GM21526 (cell line): ENCODE measurements around the gene OS9.

Source experiments
- ATAC-seq: cut with Tn5 transposase; IDR thresholded peaks from one replicate; pipeline ENCODE4 v1.9.1; 2021; ENCODE audit warnings: moderate library complexity; ENCODE audit not compliant: unreplicated experiment, low FRiP score

Gene OS9

DNA sequence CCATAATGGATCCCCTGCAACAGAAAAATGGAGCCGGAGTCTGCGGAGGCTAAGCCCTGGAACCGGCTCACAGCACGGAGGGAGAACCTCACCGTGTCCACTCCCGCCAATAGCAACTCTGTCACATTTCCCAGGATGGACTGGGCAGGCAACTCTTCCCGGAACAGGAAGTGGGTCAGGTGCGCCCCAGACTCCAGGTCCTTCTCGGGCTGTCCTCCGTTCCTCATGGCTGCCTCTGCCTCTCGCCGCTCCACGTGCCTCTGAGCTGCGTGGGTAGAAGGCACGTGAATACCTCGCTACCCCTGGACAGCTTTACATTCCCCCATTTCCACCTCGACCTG is 70.7 kb downstream of the OS9 start:
- peak; percentile 3 for ATAC-seq

DNA sequence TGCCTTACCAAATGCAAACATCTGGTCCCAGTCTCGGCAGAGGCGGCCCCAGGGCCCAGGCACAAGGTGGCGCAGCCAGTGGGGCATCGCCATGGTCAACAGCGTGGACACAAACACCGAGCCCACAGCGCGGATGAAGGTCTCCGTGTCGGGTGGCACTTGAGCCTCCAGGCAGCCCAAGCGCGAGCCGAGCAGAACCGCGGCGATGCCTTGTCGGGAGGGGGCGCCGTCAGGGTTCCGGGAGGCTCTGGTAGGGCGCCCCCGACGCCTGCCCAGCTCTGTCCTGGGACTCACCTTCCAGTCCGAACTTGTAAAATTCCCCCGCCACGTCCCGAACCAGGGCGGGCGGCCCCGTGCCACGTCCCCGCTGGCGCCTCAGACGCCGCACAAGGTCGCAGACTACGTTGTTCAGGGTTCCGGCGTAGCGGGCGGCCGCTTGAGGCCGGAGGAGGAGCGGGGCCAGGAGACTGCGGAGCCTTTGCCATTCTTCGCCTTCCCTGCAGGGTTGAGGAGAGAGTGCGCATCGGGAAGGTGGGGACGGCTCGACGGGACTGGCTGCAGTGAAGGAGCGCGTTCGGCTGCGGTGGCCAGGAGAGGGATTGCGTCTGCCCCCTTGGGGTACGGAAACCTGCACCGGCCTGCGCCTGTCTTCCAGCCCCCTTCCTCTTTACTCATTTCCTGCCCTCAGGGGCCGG is 71.2 kb downstream of the OS9 start:
- peak; percentile 45 for ATAC-seq

DNA sequence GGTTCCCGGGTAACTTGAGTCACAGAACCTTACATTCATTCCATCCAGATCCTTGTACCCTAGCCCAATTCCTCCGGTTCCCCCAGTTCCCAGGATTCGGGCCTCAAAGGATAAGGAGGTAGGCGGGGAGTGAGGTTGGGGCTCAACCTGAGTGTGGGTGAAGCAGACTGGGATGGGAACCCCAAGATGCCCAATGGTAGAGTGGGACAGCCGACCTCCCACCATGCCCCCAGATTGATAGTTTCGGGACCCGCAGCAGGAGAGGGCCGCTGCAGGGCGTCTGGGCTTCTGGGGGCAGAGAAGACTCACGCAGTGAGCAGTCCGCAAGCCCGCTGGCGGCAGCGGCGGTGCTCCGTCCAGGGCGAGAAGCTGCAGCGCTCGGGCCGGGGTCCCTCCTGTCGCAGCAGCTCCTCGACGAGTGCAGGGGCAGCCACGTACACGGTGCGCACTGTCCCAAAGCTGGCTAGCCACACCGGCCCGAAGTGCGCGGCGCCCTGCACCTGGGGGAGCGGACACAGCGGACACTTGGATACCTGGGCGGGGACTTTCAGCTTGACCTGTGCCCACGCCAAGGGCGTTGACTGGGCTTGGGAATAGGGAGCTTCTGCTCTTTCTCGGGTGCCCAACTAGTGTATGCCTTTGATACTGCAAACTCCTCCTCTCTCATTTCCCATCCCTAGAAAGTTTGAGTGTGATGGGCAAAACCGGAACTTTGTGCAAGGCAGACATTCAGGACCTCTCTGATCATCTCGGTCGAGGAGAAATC is 71.9 kb downstream of the OS9 start:
- ATAC-seq: no peak

DNA sequence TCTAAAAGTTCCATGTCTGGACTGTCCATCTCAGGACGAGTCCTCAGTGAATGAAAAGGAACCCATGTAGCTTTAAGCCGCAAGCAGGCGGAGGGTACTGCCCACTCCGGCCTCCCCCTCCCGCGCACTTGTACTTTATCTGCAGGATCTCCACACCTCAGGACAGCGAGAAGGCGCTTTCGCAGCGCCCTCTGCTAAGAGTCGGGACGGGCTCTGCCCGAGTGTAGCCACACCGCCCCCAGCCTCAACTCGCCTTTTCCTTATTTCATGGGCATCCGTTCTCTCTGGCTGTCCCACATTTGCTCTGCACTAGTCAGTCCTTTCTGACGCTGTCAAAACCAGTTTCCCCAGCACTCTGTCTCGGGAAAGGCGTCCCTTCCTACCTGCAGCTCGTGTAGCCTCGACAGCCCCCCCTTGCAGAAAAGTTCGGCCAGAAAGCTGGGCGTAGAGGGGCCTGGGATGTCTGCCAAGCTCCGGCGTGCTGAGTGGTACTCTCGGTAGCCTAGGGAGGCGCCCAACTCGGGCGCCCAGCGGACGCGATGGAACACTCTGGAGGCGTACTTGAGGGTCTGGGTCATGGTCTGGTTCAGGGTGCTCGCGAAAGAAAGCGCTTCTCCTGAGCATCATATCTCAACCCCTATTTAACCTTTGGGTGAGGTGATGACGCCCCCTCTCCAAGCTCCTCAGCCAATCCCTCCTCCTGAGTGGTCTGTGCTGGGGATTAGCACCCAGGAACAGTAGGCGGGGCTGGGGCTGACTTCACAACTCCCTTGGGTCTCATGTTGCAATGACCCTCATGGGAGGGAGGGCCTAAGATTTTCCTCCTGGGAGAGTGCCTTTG is 72.8 kb downstream of the OS9 start, which contains the start of gene CYP27B1:
Gene CYP27B1, minus strand, starts transcription at position 615 of the 841 bp plus-strand sequence. Its CDS starts 37 bp downstream, at position 578.
- no peak for ATAC-seq

DNA sequence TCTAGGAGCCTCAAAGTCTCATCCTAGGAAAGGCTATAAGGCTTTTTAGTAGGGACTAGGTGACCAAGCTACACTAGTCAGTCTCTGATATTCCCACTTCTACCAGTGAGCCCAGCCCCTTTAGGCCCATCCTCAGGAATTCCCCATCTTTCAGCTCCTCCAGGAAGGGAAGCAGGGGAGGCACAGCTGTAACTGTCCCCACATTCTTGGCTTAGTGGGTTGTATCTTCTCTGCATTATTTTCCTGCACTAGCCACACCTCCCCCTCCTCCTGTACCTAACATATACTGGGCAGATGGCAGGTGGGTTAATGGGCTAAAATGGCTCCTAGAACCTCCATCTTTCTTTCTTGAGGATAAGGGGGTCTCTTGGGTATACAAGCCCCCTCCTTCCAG is 73.4 kb downstream of the OS9 start:
- no peak for ATAC-seq

DNA sequence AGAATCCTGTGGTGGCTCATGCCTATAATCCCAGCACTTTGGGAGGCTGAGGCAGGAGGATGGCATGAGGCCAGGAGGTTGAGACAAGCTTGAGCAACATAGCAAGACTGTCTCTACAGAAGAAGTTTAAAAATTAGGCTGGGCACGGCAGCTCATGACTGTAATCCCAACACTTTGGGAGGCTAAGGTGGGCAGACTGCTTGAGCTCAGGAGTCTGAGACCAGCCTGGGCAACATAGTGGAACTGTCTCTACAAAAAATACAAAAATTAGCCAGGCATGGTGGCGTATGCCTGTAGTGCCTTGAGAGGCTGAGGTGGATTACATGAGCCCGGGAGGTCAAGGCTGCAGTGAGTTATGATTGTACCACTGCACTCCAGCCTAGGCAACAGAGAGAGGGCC is 73.9 kb downstream of the OS9 start:
- no peak for ATAC-seq

DNA sequence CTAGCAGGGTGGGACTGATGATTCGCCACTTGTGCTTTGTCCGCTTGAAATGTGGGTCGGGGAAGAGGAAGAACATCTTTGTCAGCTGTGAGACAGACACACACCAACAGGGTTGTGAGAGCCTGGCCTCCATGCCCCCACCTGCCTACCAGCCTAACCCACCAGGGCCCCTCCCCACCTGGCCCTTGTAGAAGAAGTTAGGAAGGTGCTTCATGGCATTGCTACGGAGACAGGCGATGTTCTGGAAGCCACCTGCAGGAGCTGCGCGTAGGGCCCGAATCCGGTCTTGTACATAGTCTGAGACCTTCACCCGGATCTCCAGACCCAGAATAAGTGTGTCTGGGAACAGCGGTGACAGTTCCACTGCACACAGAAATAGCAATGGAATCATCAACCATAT is 75.7 kb downstream of the OS9 start:
- no peak for ATAC-seq

DNA sequence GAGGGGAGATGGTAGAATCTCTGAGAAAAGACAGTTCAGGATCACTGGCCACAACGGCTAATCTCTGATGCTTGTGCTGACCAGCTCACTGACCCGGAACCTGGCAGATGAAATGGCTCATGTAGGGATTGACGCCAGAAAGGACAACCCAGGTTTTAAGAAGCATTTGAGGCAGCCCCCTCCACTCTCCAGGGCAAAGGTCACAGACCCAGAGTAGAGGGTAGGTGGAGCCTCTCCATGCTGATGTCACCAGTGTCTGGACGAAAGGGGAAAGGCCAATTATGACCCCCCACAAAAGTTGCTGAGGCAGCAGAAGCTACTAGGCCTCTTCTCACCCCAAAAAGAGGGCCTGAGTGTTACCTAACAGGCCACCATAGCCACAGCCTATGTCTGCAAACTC is 76.8 kb downstream of the OS9 start:
- no peak for ATAC-seq
